ENCODE data around the gene ITPR2.
"Not testable (repeated sequence)": the region's sequence is repeated elsewhere in the genome, so short reads cannot be mapped to it uniquely, and the experiment has no call there.

The ITPR2 gene

GRCh38 chr12:26310489-26310888 is 522.5 kb downstream of the ITPR2 start:
- H3K4me1 ChIP-seq (ENCODE audit: insufficient read depth, low read length); H3K36me3 ChIP-seq (ENCODE audit: insufficient read depth, low read length); H3K9ac ChIP-seq (ENCODE audit: low read depth, low read length); H3K9me3 ChIP-seq (ENCODE audit: control insufficient read depth, insufficient read depth, low read length): not testable (repeated sequence)

DNA sequence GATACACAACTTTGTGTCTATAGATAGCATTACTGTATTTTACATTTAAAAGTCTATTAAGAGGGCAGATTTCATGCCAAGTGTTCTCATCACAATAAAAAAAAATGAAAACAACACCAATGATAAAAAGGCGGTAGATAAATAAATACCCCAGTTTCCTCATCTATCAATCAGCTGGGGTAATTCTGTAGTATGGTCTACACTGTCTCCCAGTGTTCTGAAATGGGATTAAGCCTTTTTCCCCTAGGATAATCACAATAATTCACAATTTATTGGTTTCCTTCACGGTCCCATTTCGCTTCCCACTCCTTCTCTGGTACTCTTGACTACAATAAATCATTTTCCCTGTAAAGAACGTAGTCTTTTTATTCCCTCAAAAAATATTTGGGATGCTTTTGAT is 523.4 kb downstream of the ITPR2 start:
- Histone ChIP-seq H3K9me3 (ENCODE audit: control insufficient read depth, insufficient read depth, low read length) (no peaks in the 10 kb centered on the region), H3K36me3 (ENCODE audit: insufficient read depth, low read length) (no peaks in the 10 kb centered on the region), H3K9ac (ENCODE audit: low read depth, low read length) (no peak overlapping the region), H3K4me1 (ENCODE audit: insufficient read depth, low read length) (no peaks in the 10 kb centered on the region)

DNA sequence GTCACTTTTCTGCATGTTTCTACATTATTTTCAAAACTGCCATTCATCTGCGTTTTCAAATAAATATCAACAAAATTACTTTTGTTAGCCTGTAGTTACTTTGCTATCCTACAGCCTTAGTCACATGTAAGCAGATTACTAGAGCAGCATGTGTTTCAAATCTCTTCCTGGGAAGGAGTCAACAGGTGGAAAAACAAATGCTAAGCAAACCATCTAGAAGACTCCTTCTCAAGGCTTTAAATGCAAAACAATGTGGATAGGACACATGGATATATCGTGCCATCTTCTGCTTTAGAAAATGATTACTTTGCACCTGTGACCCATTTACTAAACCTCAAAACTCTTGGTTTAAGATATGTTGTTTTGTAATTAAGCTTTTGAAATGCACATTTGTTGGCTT is 528.7 kb downstream of the ITPR2 start:
- Histone ChIP-seq H3K4me1 (ENCODE audit: insufficient read depth, low read length) (no peaks in the 10 kb centered on the region), H3K9ac (ENCODE audit: low read depth, low read length) (no peak overlapping the region), H3K9me3 (ENCODE audit: control insufficient read depth, insufficient read depth, low read length) (no peaks in the 10 kb centered on the region), H3K36me3 (ENCODE audit: insufficient read depth, low read length) (no peaks in the 10 kb centered on the region)

- H3K4me1 ChIP-seq (ENCODE audit: insufficient read depth, low read length) = no peaks in the 10 kb centered on the region
- H3K36me3 ChIP-seq (ENCODE audit: insufficient read depth, low read length) = no peaks in the 10 kb centered on the region
- H3K9me3 ChIP-seq (ENCODE audit: control insufficient read depth, insufficient read depth, low read length) = no peaks in the 10 kb centered on the region
- H3K9ac ChIP-seq (ENCODE audit: low read depth, low read length) = no peak overlapping the region
These were observed 529.6 kb downstream of the ITPR2 start for GRCh38 chr12:26303418-26303817.

- H3K4me1 ChIP-seq (ENCODE audit: insufficient read depth, low read length) = no peaks in the 10 kb centered on the region
- H3K9me3 ChIP-seq (ENCODE audit: control insufficient read depth, insufficient read depth, low read length) = no peaks in the 10 kb centered on the region
- no peaks in the 10 kb centered on the region for H3K36me3 ChIP-seq (ENCODE audit: insufficient read depth, low read length)
- no peak overlapping the region for H3K9ac ChIP-seq (ENCODE audit: low read depth, low read length)
These were observed 530.2 kb downstream of the ITPR2 start for GRCh38 chr12:26302776-26303175.

DNA sequence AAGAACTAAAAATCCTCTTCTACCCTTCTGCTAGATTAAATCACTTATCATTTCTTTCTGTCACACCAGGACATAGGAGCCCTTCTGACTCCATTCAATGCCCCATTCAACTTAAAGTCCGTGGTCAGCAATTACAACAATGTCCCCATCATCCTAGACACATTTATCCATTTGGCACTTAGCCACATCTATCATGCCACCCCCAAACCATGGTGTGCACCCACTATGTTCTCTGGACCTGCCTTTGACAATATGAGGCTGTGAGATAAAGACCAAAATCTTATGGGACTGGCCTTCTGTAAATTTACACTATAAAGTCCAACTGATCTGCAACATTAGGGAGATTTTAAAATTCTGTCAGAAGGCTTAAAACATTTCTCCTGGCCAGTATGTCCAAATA is 533.2 kb downstream of the ITPR2 start:
- H3K9ac ChIP-seq (ENCODE audit: low read depth, low read length) = no peak overlapping the region
- H3K36me3 ChIP-seq (ENCODE audit: insufficient read depth, low read length) = no peaks in the 10 kb centered on the region
- H3K4me1 ChIP-seq (ENCODE audit: insufficient read depth, low read length) = no peaks in the 10 kb centered on the region
- no peaks in the 10 kb centered on the region for H3K9me3 ChIP-seq (ENCODE audit: control insufficient read depth, insufficient read depth, low read length)

DNA sequence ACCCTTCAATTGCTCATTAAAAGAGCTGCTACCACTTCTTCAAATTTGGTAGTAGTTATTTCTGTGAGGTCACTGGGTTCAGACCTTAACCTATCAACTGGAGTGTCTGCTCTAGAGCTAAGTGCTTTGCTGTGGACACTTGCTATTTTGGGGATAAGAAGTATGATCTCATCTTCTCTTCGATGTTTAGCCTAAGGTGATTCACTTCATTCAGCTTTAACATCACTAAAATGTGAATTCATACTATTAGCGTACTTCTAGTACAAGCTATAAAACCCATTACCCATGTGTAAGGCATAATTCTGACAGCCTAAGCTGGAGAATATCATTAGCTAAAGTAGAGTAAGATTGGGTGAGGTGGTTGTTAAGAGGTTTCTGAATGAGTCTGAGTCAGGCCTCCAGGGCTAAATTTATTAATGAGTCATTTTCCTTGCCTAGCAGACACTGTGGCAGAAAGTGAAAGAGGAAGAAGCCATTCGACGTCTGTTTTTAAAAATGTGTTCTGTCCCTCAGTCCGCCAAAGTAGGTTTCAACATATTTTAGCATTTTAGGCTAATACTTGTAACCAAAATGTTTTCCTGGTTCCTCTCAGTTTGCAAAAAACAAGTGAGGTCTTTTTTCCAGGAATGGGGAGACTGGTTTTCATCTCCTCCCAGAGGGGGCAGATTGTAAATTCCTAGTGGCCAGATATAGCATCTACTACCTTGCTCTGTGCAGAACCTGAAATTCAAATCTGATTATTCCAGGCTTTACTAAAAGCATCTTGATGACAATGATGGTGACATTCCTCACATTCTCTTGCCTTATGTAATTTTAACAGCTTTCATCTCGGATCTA is 534.0 kb downstream of the ITPR2 start:
- H3K9me3 ChIP-seq (ENCODE audit: control insufficient read depth, insufficient read depth, low read length) = no peaks in the 10 kb centered on the region
- no peak overlapping the region for H3K9ac ChIP-seq (ENCODE audit: low read depth, low read length)
- no peaks in the 10 kb centered on the region for H3K4me1 ChIP-seq (ENCODE audit: insufficient read depth, low read length)
- H3K36me3 ChIP-seq (ENCODE audit: insufficient read depth, low read length) = no peaks in the 10 kb centered on the region

GRCh38 chr12:26297396-26298070 is 535.5 kb downstream of the ITPR2 start:
- Histone ChIP-seq H3K9ac (ENCODE audit: low read depth, low read length) (no peak overlapping the region), H3K36me3 (ENCODE audit: insufficient read depth, low read length) (no peaks in the 10 kb centered on the region), H3K4me1 (ENCODE audit: insufficient read depth, low read length) (no peaks in the 10 kb centered on the region), H3K9me3 (ENCODE audit: control insufficient read depth, insufficient read depth, low read length) (no peaks in the 10 kb centered on the region)

- H3K9ac ChIP-seq (ENCODE audit: low read depth, low read length) = no peak overlapping the region
- no peaks in the 10 kb centered on the region for H3K4me1 ChIP-seq (ENCODE audit: insufficient read depth, low read length)
- H3K9me3 ChIP-seq (ENCODE audit: control insufficient read depth, insufficient read depth, low read length) = no peaks in the 10 kb centered on the region
- no peaks in the 10 kb centered on the region for H3K36me3 ChIP-seq (ENCODE audit: insufficient read depth, low read length)
These were observed 538.0 kb downstream of the ITPR2 start for GRCh38 chr12:26295001-26295400.

GRCh38 chr12:26293612-26294011 is 539.4 kb downstream of the ITPR2 start:
- H3K9me3 ChIP-seq (ENCODE audit: control insufficient read depth, insufficient read depth, low read length) = no peaks in the 10 kb centered on the region
- H3K9ac ChIP-seq (ENCODE audit: low read depth, low read length) = no peak overlapping the region
- H3K4me1 ChIP-seq (ENCODE audit: insufficient read depth, low read length) = no peaks in the 10 kb centered on the region
- no peaks in the 10 kb centered on the region for H3K36me3 ChIP-seq (ENCODE audit: insufficient read depth, low read length)

DNA sequence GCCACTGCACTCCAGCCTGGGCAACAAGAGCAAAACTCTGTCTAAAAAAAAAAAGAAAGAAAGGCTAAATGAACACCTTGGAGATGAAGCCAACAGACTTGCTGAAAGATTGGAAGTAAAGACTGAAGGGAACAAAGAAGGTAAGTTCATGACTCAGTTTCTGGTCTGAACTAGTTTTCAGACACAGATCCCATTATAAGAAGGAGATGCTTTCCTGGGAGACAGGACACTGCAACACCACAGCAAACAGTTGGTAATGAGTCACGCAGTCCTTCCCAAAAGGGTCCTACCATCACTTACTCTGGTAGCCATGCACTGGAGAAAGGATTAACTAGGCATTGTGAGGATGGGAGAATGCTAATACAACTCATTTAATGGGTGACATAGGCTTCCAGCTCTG is 540.4 kb downstream of the ITPR2 start:
- no peaks in the 10 kb centered on the region for H3K36me3 ChIP-seq (ENCODE audit: insufficient read depth, low read length)
- H3K4me1 ChIP-seq (ENCODE audit: insufficient read depth, low read length) = no peaks in the 10 kb centered on the region
- H3K9ac ChIP-seq (ENCODE audit: low read depth, low read length) = no peak overlapping the region
- H3K9me3 ChIP-seq (ENCODE audit: control insufficient read depth, insufficient read depth, low read length) = no peaks in the 10 kb centered on the region

DNA sequence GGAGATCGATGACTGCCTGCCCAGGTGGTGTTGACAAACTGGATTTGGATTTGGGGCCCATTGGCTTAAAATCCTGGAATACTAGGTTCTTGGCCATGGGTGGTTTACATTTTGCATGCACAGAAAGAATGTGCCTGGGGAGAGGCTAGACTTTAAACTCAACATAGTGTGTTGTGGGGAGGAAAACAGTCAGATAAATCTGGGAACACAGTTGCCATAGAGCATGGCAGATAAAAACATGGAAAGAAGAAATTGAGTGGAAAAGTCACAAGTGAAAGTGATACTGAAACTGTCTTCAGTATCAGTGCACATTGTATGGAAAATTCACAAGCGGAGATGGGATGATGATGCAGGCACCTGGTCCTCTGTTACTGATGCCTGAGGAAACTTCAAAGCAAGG is 542.4 kb downstream of the ITPR2 start:
- H3K4me1 ChIP-seq (ENCODE audit: insufficient read depth, low read length) = no peaks in the 10 kb centered on the region

DNA sequence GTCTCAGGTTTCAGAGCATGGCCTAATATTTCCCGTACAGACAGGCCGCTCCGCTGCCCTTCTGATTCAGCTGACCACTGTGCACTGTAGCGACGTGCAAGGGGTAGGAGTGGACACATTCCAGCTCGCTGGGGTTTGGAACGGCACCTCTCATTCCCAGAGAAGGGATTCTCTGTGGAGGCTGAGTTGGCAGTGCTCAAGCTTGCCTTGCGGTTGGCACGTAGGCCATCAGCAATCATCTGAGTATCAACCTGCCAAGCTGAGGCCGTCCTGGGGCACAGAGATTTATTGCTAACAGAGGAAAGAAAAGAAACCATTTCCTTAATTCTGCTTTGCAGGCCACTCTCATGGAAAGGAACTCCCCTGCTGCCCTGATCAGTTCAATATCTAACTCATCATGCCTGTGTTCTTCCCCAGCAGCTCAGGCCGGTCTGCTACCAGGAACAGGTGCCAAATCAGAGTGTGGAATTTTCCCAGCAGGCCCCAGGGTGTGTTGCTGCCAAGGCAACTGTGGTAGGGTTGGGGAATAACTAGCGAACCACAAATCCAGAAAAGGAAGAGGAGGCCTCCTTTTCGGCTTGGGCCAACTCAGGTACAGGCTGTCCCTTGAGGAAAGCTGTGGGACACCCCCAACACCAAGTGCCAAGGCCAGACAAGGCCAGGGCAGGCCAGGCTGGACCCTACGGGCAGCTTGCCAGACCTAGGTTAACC is 545.2 kb downstream of the ITPR2 start:
- H3K36me3 ChIP-seq (ENCODE audit: insufficient read depth, low read length) = no peaks in the 10 kb centered on the region
- no peak overlapping the region for H3K9ac ChIP-seq (ENCODE audit: low read depth, low read length)
- no peaks in the 10 kb centered on the region for H3K4me1 ChIP-seq (ENCODE audit: insufficient read depth, low read length)
- no peaks in the 10 kb centered on the region for H3K9me3 ChIP-seq (ENCODE audit: control insufficient read depth, insufficient read depth, low read length)

More for the DNA sequence above, 542.4 kb downstream of the ITPR2 start:
- no peak overlapping the region for H3K9ac ChIP-seq (ENCODE audit: low read depth, low read length)
- no peaks in the 10 kb centered on the region for H3K9me3 ChIP-seq (ENCODE audit: control insufficient read depth, insufficient read depth, low read length)
- H3K36me3 ChIP-seq (ENCODE audit: insufficient read depth, low read length) = no peaks in the 10 kb centered on the region
